Occipital lobe (tissue), 2 donors: ENCODE data around the gene CFAP92. TPM values are rescaled to one million over a fixed set of nuclear protein-coding genes. Genes with fewer than 3 reads are reported as not detected.

Experiments used
- DNase-seq: peaks from one replicate; lab custom pipeline; 2025; lab: John Stamatoyannopoulos, UW
- total RNA-seq: library from RNA; depleted of rRNA; stranded (reverse); fragments of >200 nt; gene quantifications from one replicate; pipeline ENCODE4 v1.2.3, GENCODE V29; 2014

Gene CFAP92
- total RNA-seq, 1 donor from 2014 or later, result 2.2 TPM

DNA sequence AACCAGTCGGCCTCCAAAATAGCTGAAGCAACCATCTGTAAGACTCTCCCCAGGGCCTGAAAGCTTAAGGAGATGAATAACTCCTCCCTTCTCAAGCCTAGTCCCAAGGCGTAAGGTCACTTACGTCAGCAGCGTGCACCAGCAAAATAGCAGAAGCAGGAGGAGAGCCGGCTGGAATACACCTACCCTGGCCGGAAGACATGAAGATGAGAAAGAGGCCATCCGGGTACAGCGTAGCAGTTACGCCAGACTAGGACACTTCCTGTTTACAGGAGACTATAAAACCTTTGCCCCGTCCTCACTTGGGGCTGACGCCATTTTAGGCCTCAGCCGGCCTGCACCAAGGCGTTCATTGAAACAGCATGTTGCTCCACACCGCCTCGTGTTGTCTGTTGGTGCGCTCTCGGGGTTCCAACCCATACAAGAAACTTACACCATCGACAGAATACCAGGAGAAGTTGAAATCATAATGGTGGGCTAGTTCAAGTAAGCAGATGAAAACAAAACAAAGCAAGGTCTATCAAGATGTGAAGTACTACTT lies 2.5 kb downstream of the CFAP92 start:
- no peak for DNase-seq

GRCh38 chr3:128988286-128988685 lies 5.6 kb downstream of the CFAP92 start:
- DNase-seq, result no peak

GRCh38 chr3:128987302-128988100 lies 6.4 kb downstream of the CFAP92 start:
- no peak for DNase-seq

GRCh38 chr3:128984596-128984995 lies 9.3 kb downstream of the CFAP92 start:
- DNase-seq, result no peak

- no peak for DNase-seq
Measured at GRCh38 chr3:128983293-128984069, 10.4 kb downstream of the CFAP92 start.

GRCh38 chr3:128975276-128975675 lies 18.6 kb downstream of the CFAP92 start:
- no peak for DNase-seq

- DNase-seq, result no peak
Measured at GRCh38 chr3:128973988-128974564, 19.8 kb downstream of the CFAP92 start.

GRCh38 chr3:128971421-128972100 lies 22.3 kb downstream of the CFAP92 start:
- DNase-seq, result no peak

DNA sequence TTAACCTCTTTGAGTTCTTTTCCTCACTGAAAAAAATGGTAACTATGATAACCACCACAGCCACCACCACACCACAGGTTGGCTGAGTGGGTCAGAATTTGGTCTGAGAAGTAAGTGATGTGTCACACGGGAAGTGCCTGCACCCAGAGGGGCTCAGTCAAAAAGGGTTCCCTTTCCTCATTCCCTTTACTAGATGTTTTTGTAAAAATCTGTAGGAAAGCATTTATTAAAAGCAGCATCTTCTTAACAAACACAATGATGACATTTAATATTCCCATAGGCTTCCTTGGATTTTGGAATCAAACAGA lies 23.2 kb downstream of the CFAP92 start:
- no peak for DNase-seq

DNA sequence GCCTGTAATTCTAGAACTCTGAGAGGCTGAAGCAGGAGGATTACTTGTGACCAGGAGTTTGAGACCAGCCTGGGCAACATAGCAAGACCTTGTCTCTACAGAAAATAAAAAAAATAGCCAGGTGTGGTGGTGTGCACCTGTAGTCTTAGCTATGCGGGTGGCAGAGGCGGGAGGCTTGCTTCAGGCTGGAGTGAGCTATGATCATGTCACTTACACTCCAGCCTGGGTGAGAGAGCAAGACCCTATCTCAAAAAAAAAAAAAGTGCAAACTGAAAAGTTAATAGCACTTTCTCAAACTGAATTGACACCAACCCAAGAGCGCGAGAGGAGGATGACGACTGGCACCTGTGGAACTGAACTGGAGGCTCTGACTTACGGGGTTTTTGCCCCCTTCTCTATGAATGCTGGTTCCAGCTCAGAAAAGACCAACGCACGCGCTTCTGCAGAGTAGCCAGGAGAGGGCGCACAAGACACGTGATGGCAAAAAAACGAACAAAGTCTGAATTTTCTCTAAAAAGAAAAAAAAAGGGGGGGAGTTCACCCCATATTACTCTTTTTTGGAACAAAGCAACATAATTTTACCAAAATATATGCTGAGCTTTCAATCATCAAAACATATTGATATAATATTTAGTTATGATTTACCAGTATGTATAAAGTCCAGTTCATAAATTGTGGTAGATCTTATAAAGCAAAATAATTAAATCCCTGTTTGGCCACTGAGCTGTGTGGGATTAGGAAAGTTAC lies 23.7 kb downstream of the CFAP92 start:
- no peak for DNase-seq

GRCh38 chr3:128967748-128968355 lies 26.0 kb downstream of the CFAP92 start:
- no peak for DNase-seq

DNA sequence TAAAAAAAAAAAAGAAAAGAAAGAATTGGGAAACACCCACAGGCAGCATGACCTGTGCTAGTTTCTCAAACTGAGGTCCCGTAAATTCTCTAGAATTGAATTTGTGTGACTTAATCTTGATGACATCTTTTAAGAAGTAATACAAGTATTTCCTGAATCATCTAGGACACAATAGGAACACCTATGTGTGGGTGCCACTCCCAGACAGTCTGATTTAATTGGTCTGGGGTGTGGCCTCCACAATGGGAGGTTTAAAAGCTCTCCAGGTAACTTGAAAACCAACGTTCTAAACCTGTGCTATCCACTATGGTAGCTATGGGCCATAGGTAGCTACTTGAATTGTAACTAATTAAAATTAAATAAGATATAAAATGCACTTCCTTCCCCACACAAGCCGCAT lies 28.1 kb downstream of the CFAP92 start:
- DNase-seq, result no peak

DNA sequence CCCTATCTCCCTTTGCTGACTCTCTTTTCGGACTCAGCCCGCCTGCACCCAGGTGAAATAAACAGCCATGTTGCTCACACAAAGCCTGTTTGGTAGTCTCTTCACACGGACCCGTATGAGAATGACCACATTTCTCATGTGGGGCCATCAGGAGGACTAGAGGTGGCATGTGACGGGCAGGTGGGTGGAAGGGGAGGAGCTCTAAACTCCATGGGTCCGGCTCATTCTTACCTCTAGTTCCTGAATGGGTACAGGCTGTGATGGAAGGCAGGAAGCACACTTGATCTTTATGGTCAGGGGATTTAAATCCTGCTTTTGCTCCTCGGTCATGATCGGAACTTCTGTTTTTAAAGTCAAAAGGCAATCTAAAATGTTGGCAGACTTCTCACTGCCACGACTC lies 28.6 kb downstream of the CFAP92 start:
- no peak for DNase-seq

- DNase-seq, result no peak
Measured at GRCh38 chr3:128956440-128956839, 37.4 kb downstream of the CFAP92 start.

- DNase-seq, result no peak
Measured at GRCh38 chr3:128950223-128950938, 43.5 kb downstream of the CFAP92 start.

GRCh38 chr3:128949158-128949557 lies 44.7 kb downstream of the CFAP92 start:
- no peak for DNase-seq

DNA sequence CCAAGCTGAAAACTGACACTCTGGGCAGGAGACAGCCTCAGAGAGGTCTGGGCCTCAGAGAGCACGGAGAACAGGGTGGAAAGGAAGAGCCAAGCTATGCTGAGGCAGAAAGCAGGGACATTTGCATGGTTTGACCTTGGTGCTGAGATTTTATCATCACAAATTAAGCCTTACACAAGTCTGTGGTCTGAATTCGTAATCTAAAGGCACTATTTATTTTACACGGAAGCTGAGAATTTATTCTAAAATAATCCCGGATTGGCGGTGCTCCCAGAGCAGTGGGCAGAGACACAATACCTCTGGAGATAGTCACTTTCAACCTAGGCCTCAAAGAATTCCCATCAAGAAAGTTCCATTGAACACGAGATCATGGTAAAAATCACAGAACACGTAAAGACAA lies 47.5 kb downstream of the CFAP92 start:
- DNase-seq, result no peak

GRCh38 chr3:128945878-128946175 lies 48.0 kb downstream of the CFAP92 start:
- DNase-seq, result no peak

DNA sequence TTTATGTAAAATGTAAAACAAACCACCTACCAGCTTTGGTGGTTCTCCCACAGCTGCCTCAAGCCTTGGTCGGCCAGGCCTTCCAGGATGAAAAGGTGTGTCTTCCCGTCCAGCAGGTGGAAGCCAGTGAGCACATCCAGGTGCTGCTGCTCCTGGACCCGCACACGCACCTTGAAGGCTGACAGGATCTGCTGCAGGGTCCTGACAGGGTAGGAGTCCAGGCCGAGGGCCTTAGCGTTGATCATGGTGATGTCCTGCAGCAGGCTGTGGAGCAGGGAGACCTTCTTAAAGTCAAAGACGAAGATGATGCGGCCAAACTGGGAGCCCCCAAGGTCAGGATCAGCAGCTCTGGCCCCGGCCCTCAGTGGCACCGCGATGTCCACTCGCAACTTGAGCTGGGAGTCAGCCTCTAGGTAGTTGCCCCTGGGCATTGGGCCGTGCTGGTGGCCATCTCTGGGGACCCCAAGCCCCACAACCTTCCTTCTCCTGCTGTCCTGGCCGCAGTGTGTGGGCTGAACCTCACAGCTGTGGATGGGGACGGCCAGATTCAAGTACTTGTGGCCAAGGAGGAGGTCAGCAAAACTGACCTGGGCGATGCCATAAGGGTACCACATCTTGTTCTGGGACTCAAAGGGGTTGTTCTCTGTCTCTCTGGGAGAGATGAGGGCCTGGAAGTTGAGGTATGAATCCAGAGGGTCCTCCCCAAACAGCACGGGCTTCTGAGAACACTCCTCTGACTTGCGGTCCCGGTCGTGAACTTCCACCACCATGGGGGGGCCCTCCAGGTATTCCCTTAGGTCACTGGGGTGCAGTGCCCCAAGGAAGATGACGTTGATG lies 48.6 kb downstream of the CFAP92 start:
- no peak for DNase-seq
